ENCODE data around the gene TYSND1.

The TYSND1 gene

GRCh38 chr10:70093335-70093944, 53.1 kb downstream of the TYSND1 start:
- DNase-seq (ENCODE audit: low read depth) = no peak
- H3K4me3 ChIP-seq (replicated peaks; ENCODE audit: low read depth, low read length) = no peak overlapping the region
- no peak for TF ChIP-seq CTCF (IDR thresholded peaks at IDR 0.05; ENCODE audit: low read length, missing control alignments)

GRCh38 chr10:70092389-70092718, 54.1 kb downstream of the TYSND1 start:
- no peak for DNase-seq (ENCODE audit: low read depth)
- no peak for TF ChIP-seq CTCF (IDR thresholded peaks at IDR 0.05; ENCODE audit: low read length, missing control alignments)
- H3K4me3 ChIP-seq (replicated peaks; ENCODE audit: low read depth, low read length) = no peak overlapping the region

GRCh38 chr10:70090951-70091350, 55.5 kb downstream of the TYSND1 start:
- TF ChIP-seq CTCF (IDR thresholded peaks at IDR 0.05; ENCODE audit: low read length, missing control alignments) = no peak
- no peak overlapping the region for H3K4me3 ChIP-seq (replicated peaks; ENCODE audit: low read depth, low read length)
- DNase-seq (ENCODE audit: low read depth) = no peak

GRCh38 chr10:70090013-70090412, 56.5 kb downstream of the TYSND1 start:
- no peak for DNase-seq (ENCODE audit: low read depth)
- no peak for TF ChIP-seq CTCF (IDR thresholded peaks at IDR 0.05; ENCODE audit: low read length, missing control alignments)

GRCh38 chr10:70088308-70088698, 58.2 kb downstream of the TYSND1 start:
- H3K4me3 ChIP-seq (replicated peaks; ENCODE audit: low read depth, low read length) = no peak overlapping the region
- DNase-seq (ENCODE audit: low read depth) = no peak
- TF ChIP-seq CTCF (IDR thresholded peaks at IDR 0.05; ENCODE audit: low read length, missing control alignments) = no peak

More at GRCh38 chr10:70090013-70090412, 56.5 kb downstream of the TYSND1 start:
- no peak overlapping the region for H3K4me3 ChIP-seq (replicated peaks; ENCODE audit: low read depth, low read length)
